Ovary (tissue), 3 donors: ENCODE measurements around the gene GLE1.

ENCODE experiments used
- CTCF ChIP-seq, 3 donors: fragments of 450-650 bp in 2 of 3; fragments of 200-600 bp in 1 of 3; IDR thresholded peaks; one replicate each; pipeline versions ENCODE4 v1.5.1 to v1.8.0; 2016 to 2022; ENCODE audit warnings: antibody characterized with exemption in 3 of 3, mild to moderate bottlenecking in 1 of 3
- POLR2A ChIP-seq: fragments of 450-650 bp; IDR thresholded peaks from one replicate; pipeline ENCODE4 v1.6.1; 2017; ENCODE audit warnings: antibody characterized with exemption, mild to moderate bottlenecking, moderate library complexity
- donor health status: DM: no; HTN: no; CAD: no.

DNA sequence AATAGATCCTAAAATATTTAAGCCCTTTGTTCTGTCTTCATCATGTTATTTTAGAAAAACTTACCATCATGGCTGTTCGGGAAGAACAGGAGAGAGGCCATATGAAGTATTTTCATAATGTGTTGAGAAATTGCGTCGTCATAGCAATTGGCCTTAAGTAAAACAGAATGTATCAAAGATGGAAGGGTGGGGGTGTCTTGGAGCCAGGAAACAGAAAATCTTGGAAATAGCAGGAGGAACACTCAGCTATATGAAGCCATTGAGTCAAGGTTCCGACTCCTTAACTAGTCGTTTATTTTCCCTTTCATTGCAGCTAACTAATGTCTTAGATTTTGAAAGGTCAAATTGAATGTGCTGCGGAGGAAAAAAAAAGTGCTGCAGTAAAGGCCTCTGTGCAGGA lies 49.2 kb downstream of the GLE1 start:
- no peak for TF ChIP-seq CTCF (IDR thresholded peaks at IDR 0.05)
- no peak for TF ChIP-seq POLR2A
